Measurements from ENCODE around the gene MS4A2.

MS4A2 gene

DNA sequence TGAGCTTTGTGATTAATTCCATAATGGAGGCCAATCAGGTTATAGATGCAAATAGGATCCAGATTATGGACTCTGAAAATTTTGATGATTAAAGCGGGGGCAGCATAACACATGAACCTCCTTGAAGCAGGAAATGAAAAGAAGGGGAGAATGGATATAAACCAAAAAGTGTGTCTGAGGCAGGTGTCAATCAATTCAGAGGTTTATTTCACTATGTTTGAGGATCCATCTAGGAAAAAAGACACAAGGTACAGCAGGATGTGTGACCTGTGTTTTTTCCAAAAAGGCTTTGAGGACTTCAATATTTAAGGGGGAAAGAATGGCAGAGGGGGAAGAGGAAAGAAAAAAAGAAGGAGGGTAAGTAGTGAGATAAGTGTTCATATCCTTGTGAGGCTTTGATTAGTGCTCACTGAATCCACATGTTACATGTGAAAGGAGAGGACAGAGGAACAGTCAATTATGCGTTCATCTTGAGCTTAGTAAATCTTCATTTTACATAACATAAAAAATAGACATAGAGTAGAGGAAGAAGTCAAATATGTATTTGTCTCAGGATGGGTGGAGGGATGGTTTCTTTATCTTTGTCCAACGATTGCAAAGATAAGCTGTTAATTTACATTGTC lies 34.1 kb downstream of the MS4A2 start:
- TF ChIP-seq ZBTB7A (IDR thresholded peaks at IDR 0.05; ENCODE audit: low read depth): no peak

DNA sequence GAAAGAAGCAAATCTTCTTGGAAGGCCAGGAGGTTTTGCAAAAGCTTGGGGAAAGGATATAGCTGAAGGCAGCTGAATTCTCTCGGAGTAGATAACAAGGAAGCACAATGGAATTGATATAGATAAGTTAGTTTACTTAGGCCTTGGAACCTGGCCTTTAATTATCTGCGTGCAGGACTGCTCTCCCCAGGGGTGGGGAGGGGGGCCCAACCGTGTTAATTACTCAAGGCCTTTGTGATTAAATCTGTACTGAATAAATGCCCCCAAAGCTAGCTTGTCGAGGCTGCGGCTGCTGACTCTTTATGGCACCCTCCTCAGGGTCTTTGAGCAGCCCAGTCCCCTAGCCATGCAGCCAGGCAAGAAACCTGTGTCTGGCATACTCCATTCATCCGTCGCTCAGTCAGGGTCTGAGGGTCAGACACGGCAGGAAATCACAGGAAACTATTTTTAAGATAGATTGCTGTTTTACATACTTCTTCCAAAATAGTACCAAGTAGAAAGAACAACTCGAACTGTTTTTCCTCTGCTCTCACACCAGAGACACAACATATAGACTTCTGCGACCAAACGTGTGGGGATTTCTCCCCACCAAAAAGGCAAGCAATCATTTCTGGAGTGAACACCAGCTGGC lies 36.5 kb downstream of the MS4A2 start:
- no peak for TF ChIP-seq EP300 (IDR thresholded peaks at IDR 0.05; ENCODE audit: borderline replicate concordance)
- TF ChIP-seq EGR1 (IDR thresholded peaks at IDR 0.05): no peak
- no peak for TF ChIP-seq YY1 (IDR thresholded peaks at IDR 0.05; ENCODE audit: low read depth)
- TF ChIP-seq, protein P1, sequence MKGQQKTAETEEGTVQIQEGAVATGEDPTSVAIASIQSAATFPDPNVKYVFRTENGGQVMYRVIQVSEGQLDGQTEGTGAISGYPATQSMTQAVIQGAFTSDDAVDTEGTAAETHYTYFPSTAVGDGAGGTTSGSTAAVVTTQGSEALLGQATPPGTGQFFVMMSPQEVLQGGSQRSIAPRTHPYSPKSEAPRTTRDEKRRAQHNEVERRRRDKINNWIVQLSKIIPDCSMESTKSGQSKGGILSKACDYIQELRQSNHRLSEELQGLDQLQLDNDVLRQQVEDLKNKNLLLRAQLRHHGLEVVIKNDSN (IDR thresholded peaks at IDR 0.05): no peak
- no peak for TF ChIP-seq RAD21 (IDR thresholded peaks at IDR 0.05; ENCODE audit: low read depth)
- no peak for TF ChIP-seq NFIC (IDR thresholded peaks at IDR 0.05)
- no peak for TF ChIP-seq ZBTB7A (IDR thresholded peaks at IDR 0.05; ENCODE audit: low read depth)
- TF ChIP-seq FOXM1 (IDR thresholded peaks at IDR 0.05; ENCODE audit: borderline replicate concordance, low read depth): no peak
- TF ChIP-seq, protein P2, sequence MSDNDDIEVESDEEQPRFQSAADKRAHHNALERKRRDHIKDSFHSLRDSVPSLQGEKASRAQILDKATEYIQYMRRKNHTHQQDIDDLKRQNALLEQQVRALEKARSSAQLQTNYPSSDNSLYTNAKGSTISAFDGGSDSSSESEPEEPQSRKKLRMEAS (IDR thresholded peaks at IDR 0.05): no peak
- TF ChIP-seq TAF1 (IDR thresholded peaks at IDR 0.05; ENCODE audit: low read depth): no peak
- no peak for TF ChIP-seq CEBPB (IDR thresholded peaks at IDR 0.05)
- TF ChIP-seq TEAD4 (IDR thresholded peaks at IDR 0.05): no peak
- TF ChIP-seq CREB1 (IDR thresholded peaks at IDR 0.05; ENCODE audit: low read depth): no peak
- TF ChIP-seq TCF12 (IDR thresholded peaks at IDR 0.05; ENCODE audit: low read depth): no peak
- TF ChIP-seq, protein P3, sequence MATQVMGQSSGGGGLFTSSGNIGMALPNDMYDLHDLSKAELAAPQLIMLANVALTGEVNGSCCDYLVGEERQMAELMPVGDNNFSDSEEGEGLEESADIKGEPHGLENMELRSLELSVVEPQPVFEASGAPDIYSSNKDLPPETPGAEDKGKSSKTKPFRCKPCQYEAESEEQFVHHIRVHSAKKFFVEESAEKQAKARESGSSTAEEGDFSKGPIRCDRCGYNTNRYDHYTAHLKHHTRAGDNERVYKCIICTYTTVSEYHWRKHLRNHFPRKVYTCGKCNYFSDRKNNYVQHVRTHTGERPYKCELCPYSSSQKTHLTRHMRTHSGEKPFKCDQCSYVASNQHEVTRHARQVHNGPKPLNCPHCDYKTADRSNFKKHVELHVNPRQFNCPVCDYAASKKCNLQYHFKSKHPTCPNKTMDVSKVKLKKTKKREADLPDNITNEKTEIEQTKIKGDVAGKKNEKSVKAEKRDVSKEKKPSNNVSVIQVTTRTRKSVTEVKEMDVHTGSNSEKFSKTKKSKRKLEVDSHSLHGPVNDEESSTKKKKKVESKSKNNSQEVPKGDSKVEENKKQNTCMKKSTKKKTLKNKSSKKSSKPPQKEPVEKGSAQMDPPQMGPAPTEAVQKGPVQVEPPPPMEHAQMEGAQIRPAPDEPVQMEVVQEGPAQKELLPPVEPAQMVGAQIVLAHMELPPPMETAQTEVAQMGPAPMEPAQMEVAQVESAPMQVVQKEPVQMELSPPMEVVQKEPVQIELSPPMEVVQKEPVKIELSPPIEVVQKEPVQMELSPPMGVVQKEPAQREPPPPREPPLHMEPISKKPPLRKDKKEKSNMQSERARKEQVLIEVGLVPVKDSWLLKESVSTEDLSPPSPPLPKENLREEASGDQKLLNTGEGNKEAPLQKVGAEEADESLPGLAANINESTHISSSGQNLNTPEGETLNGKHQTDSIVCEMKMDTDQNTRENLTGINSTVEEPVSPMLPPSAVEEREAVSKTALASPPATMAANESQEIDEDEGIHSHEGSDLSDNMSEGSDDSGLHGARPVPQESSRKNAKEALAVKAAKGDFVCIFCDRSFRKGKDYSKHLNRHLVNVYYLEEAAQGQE (IDR thresholded peaks at IDR 0.05; ENCODE audit: low read depth): no peak

DNA sequence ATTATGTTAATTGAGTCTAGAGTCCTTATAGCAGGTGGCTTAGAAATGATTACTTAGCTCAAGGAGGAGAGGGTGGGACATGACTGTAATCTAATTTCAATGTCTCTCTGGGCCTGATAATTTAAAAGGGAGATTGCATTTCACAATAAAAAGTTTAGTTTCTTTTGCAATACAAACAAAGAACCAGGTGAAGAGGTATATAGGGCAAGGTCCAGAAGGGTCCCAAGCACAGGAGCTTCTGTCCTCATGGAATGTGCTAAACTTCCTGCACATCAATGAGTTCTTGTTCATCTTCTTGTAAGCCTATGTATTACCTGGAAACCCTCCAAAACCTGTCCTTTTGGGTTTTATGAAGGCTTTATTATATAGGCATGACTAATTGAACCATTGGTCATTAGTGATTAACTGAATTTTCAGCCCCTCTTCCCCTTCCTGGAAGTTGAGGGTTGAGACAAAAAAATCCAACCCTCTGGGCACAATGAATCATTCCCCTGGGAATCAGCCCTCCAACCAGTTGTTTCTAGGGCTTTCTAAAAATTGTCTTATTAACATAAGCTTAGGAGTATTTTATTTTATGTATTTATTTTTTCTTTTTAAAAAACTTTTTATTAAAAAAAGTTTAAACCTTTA lies 37.6 kb downstream of the MS4A2 start:
- no peak for TF ChIP-seq ZBTB7A (IDR thresholded peaks at IDR 0.05; ENCODE audit: low read depth)
- no peak for TF ChIP-seq TEAD4 (IDR thresholded peaks at IDR 0.05)
- TF ChIP-seq CEBPB (IDR thresholded peaks at IDR 0.05): no peak
- TF ChIP-seq, protein P2 (IDR thresholded peaks at IDR 0.05): no peak
- TF ChIP-seq CREB1 (IDR thresholded peaks at IDR 0.05; ENCODE audit: low read depth): no peak
- TF ChIP-seq TCF12 (IDR thresholded peaks at IDR 0.05; ENCODE audit: low read depth): no peak

DNA sequence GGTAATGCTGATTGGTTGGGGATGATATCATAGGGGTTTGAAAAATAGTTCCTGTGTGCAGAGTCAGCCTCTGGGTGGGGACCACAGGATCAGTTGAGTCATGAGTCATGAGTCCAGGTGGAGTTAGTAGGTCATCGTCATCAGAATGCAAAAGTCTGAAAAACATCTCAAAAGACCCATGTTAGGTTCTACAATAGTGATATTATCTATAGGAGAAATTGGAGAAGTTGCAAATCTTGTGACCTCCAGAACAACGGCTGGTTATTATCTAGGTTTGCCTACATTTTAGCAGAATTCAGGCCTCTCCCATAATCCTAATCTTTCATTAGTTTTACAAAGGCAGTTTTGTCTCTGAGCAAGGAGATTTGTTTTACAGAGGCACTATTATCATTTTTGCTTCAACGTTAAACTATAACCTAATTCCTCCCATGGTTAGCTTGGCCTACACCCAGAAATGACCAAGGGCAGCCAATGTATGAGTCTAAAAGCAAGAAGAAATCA lies 38.9 kb downstream of the MS4A2 start:
- no peak for TF ChIP-seq TAF1 (IDR thresholded peaks at IDR 0.05; ENCODE audit: low read depth)
- no peak for TF ChIP-seq TEAD4 (IDR thresholded peaks at IDR 0.05)
- TF ChIP-seq, protein P2 (IDR thresholded peaks at IDR 0.05): no peak
- no peak for TF ChIP-seq CEBPB (IDR thresholded peaks at IDR 0.05)
- TF ChIP-seq EGR1 (IDR thresholded peaks at IDR 0.05): no peak
- no peak for TF ChIP-seq EP300 (IDR thresholded peaks at IDR 0.05; ENCODE audit: borderline replicate concordance)
- TF ChIP-seq, protein P1 (IDR thresholded peaks at IDR 0.05): no peak
- no peak for TF ChIP-seq ZBTB7A (IDR thresholded peaks at IDR 0.05; ENCODE audit: low read depth)
- no peak for TF ChIP-seq RAD21 (IDR thresholded peaks at IDR 0.05; ENCODE audit: low read depth)
- TF ChIP-seq CREB1 (IDR thresholded peaks at IDR 0.05; ENCODE audit: low read depth): no peak
- TF ChIP-seq, protein P3 (IDR thresholded peaks at IDR 0.05; ENCODE audit: low read depth): no peak
- no peak for TF ChIP-seq FOXM1 (IDR thresholded peaks at IDR 0.05; ENCODE audit: borderline replicate concordance, low read depth)
- no peak for TF ChIP-seq YY1 (IDR thresholded peaks at IDR 0.05; ENCODE audit: low read depth)
- TF ChIP-seq NFIC (IDR thresholded peaks at IDR 0.05): no peak

DNA sequence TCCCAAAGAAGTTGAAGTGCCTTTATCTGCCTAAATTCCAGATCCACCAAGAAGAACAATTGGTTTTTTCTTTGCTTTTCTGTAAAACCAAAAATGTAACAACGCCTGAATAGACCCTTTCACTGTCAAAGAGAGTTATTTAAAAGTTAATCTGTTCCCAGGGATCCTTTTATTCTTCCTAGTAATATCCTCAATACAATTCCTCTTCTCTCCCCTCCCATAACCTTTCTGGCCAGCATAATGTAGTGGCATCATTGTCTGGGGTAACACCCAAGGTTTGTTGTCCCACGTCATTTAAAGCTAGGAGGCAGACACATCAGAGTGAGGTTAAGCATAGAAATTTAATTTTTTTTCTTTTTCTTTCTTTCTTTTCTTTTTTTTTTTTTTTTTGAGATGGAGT lies 39.9 kb downstream of the MS4A2 start:
- no peak for TF ChIP-seq EP300 (IDR thresholded peaks at IDR 0.05; ENCODE audit: borderline replicate concordance)
- no peak for TF ChIP-seq CEBPB (IDR thresholded peaks at IDR 0.05)
- no peak for TF ChIP-seq ZBTB7A (IDR thresholded peaks at IDR 0.05; ENCODE audit: low read depth)
- TF ChIP-seq YY1 (IDR thresholded peaks at IDR 0.05; ENCODE audit: low read depth): no peak
- TF ChIP-seq EGR1 (IDR thresholded peaks at IDR 0.05): no peak
- TF ChIP-seq TAF1 (IDR thresholded peaks at IDR 0.05; ENCODE audit: low read depth): no peak

Measured in Ishikawa (cell line).